ENCODE data around the gene PCCA. TPM values are rescaled to one million over a fixed set of nuclear protein-coding genes. Genes with fewer than 3 reads are reported as not detected.

PCCA gene
- total RNA-seq, 1 experiment from 2014 or later: 16.1 TPM

DNA sequence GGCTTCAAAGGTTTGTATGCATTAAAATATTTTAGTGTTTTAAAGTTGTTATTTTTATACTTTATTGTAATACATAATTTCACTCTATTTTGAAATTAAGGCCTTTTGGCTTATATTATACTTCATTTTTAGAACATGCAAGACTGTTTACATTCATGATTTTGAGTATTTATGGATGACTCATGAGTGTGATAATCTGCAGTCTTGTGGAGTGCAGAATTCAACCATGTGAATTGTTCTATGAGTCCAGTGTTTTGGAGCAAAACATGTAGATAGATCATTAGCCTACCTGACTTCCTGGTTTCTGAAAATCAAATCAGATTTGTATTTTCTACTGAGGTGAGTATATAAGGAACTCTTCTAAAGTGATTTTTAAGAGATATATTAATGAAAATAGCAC lies 241.8 kb downstream of the PCCA start:
- Histone ChIP-seq H3K4me1 (replicated peaks; ENCODE audit: insufficient read depth) (no peaks in the 10 kb centered on the region), H4K20me1 (ENCODE audit: insufficient read depth) (no peaks in the 10 kb centered on the region), H3K27me3 (ENCODE audit: insufficient read depth, low read depth) (no peaks in the 10 kb centered on the region), H2AFZ (no peak overlapping the region), H3K79me2 (ENCODE audit: low read depth) (no peaks in the 10 kb centered on the region), H3K36me3 (ENCODE audit: low read depth) (no peaks in the 10 kb centered on the region), H3K27ac (no peak overlapping the region), H3K4me2 (no peak overlapping the region), H3K9me2 (ENCODE audit: insufficient read depth) (no peaks in the 10 kb centered on the region; the same call in 1 of the 2 replicates), H3F3A (ENCODE audit: insufficient read depth, low read depth) (no peaks in the 10 kb centered on the region), H3K9me3 (ENCODE audit: insufficient read depth, low read depth) (peaks cover 7% of the 10 kb centered on the region), H3K4me3 (no peak overlapping the region)
- intact Hi-C loops (cut with micrococcal nuclease; ENCODE audit: unreplicated experiment): no loop called here
- no peak for TF ChIP-seq EZH2 (IDR thresholded peaks at IDR 0.05; ENCODE audit: low read depth)
- TF ChIP-seq, protein P1, sequence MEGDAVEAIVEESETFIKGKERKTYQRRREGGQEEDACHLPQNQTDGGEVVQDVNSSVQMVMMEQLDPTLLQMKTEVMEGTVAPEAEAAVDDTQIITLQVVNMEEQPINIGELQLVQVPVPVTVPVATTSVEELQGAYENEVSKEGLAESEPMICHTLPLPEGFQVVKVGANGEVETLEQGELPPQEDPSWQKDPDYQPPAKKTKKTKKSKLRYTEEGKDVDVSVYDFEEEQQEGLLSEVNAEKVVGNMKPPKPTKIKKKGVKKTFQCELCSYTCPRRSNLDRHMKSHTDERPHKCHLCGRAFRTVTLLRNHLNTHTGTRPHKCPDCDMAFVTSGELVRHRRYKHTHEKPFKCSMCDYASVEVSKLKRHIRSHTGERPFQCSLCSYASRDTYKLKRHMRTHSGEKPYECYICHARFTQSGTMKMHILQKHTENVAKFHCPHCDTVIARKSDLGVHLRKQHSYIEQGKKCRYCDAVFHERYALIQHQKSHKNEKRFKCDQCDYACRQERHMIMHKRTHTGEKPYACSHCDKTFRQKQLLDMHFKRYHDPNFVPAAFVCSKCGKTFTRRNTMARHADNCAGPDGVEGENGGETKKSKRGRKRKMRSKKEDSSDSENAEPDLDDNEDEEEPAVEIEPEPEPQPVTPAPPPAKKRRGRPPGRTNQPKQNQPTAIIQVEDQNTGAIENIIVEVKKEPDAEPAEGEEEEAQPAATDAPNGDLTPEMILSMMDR (conservative IDR thresholded peaks at IDR 0.05): no peak
- ChIA-PET CTCF (no interaction called here), POLR2A (ENCODE audit: unreplicated experiment) (no interaction called here)
- no TSS peak for BruUV-seq (replicated peaks)
- no peak for DNase-seq

DNA sequence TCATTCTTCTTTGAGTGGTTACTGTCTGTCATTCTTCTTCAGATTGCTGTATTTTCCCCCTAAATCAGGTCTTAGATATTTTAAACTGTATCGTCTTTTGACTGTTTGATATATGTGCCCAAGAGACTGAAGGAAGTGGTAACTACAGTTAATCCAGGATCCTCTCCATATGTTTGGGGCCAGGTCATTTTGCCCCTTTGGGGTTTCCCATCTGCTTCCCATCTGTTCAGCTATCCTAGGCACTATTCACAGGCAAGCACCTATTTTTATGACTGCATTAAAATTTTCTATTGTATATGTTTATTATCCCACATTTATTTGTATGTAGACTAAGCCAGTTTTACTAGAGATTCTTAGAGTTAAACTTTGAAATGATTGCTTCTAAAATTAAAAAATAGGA lies 244.2 kb downstream of the PCCA start:
- DNase-seq: no peak
- H2AFZ ChIP-seq: no peak overlapping the region
- no peaks in the 10 kb centered on the region for H3K4me1 ChIP-seq (replicated peaks; ENCODE audit: insufficient read depth)
- H4K20me1 ChIP-seq (ENCODE audit: insufficient read depth): no peaks in the 10 kb centered on the region
- no peaks in the 10 kb centered on the region for H3K27me3 ChIP-seq (ENCODE audit: insufficient read depth, low read depth)
- TF ChIP-seq, protein P1 (conservative IDR thresholded peaks at IDR 0.05): no peak
- TF ChIP-seq EZH2 (IDR thresholded peaks at IDR 0.05; ENCODE audit: low read depth): no peak
- no peaks in the 10 kb centered on the region for H3F3A ChIP-seq (ENCODE audit: insufficient read depth, low read depth)
- H3K36me3 ChIP-seq (ENCODE audit: low read depth): no peaks in the 10 kb centered on the region
- H3K27ac ChIP-seq: no peak overlapping the region
- ChIA-PET POLR2A (ENCODE audit: unreplicated experiment) (no interaction called here), CTCF (no interaction called here)
- no peaks in the 10 kb centered on the region; the same call in 1 of the 2 replicates for H3K9me2 ChIP-seq (ENCODE audit: insufficient read depth)
- H3K4me3 ChIP-seq: no peak overlapping the region
- peaks cover 7% of the 10 kb centered on the region for H3K9me3 ChIP-seq (ENCODE audit: insufficient read depth, low read depth)
- intact Hi-C loops (cut with micrococcal nuclease; ENCODE audit: unreplicated experiment): no loop called here
- no peaks in the 10 kb centered on the region for H3K79me2 ChIP-seq (ENCODE audit: low read depth)
- no peak overlapping the region for H3K4me2 ChIP-seq
- BruUV-seq (replicated peaks): no TSS peak

DNA sequence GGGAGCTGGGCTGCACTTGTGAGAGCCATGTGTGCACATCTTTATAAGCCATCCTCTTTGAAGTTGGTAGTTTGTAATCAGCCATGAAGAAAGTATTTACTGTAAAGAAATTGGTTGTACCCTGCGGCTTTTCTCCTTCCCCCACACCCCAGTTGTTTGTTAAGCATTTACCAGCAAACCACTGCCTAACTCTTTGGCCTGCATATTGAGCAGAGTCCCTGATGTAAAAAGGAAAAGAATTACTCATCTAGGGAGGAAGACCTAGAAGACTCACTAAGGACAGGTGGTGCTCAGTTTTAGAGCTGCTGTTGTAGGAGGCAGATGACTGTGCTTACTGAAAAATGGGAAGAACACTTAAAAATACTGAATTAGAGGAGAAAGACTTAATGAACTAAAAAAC lies 245.3 kb downstream of the PCCA start:
- no peak overlapping the region for H2AFZ ChIP-seq
- no peaks in the 10 kb centered on the region for H4K20me1 ChIP-seq (ENCODE audit: insufficient read depth)
- H3K4me1 ChIP-seq (replicated peaks; ENCODE audit: insufficient read depth): no peaks in the 10 kb centered on the region
- H3K4me2 ChIP-seq: no peak overlapping the region
- no peak overlapping the region for H3K4me3 ChIP-seq
- no peaks in the 10 kb centered on the region for H3K79me2 ChIP-seq (ENCODE audit: low read depth)
- no TSS peak for BruUV-seq (replicated peaks)
- intact Hi-C loops (cut with micrococcal nuclease; ENCODE audit: unreplicated experiment): no loop called here
- H3K27ac ChIP-seq: no peak overlapping the region
- peaks cover 7% of the 10 kb centered on the region for H3K9me3 ChIP-seq (ENCODE audit: insufficient read depth, low read depth)
- ChIA-PET POLR2A (ENCODE audit: unreplicated experiment) (no interaction called here), CTCF (no interaction called here)
- no peak for TF ChIP-seq EZH2 (IDR thresholded peaks at IDR 0.05; ENCODE audit: low read depth)
- TF ChIP-seq, protein P1 (conservative IDR thresholded peaks at IDR 0.05): no peak
- DNase-seq: no peak
- no peaks in the 10 kb centered on the region for H3F3A ChIP-seq (ENCODE audit: insufficient read depth, low read depth)
- H3K36me3 ChIP-seq (ENCODE audit: low read depth): no peaks in the 10 kb centered on the region
- no peaks in the 10 kb centered on the region for H3K27me3 ChIP-seq (ENCODE audit: insufficient read depth, low read depth)
- H3K9me2 ChIP-seq (ENCODE audit: insufficient read depth): no peaks in the 10 kb centered on the region; the same call in 1 of the 2 replicates

Data from PC-9 (cell line).